HG02759 (cell line): ENCODE results near the gene ARPC1A.
"Not testable (repeated sequence)": the region's sequence is repeated elsewhere in the genome, so short reads cannot be mapped to it uniquely, and the experiment has no call there.

Experiments used
- ATAC-seq: cut with Tn5 transposase; IDR thresholded peaks from one replicate; pipeline ENCODE4 v1.9.1; 2021; ENCODE audit warnings: mild to moderate bottlenecking, moderate library complexity; ENCODE audit not compliant: unreplicated experiment

Gene ARPC1A

GRCh38 chr7:99320371-99320770, 5.3 kb upstream of the ARPC1A start:
- ATAC-seq = no peak

GRCh38 chr7:99322659-99323058, 3.0 kb upstream of the ARPC1A start:
- not testable (repeated sequence) for ATAC-seq

- ATAC-seq = no peak
These were observed 1.1 kb upstream of the ARPC1A start for GRCh38 chr7:99324559-99324958.

- no peak for ATAC-seq
These were observed 651 bp upstream of the ARPC1A start for GRCh38 chr7:99325001-99325493.

- no peak for ATAC-seq
These were observed 697 bp downstream of the ARPC1A start for GRCh38 chr7:99326408-99326782.

GRCh38 chr7:99330314-99330961, 4.7 kb downstream of the ARPC1A start:
- not testable (repeated sequence) for ATAC-seq

- no peak for ATAC-seq
These were observed 5.3 kb downstream of the ARPC1A start for GRCh38 chr7:99331002-99331401.

GRCh38 chr7:99339595-99339994, 13.9 kb downstream of the ARPC1A start:
- no peak for ATAC-seq

- ATAC-seq = no peak
These were observed 15.0 kb downstream of the ARPC1A start for GRCh38 chr7:99340659-99341058.

GRCh38 chr7:99344061-99344647, 18.5 kb downstream of the ARPC1A start:
- ATAC-seq = no peak

GRCh38 chr7:99350641-99351040, 24.9 kb downstream of the ARPC1A start:
- not testable (repeated sequence) for ATAC-seq

- ATAC-seq = no peak
These were observed 26.5 kb downstream of the ARPC1A start for GRCh38 chr7:99352247-99352646.

- no peak for ATAC-seq
These were observed 29.4 kb downstream of the ARPC1A start for GRCh38 chr7:99355098-99355497.

GRCh38 chr7:99357701-99358490, 32.2 kb downstream of the ARPC1A start:
- no peak for ATAC-seq

GRCh38 chr7:99358521-99358920, 32.8 kb downstream of the ARPC1A start:
- ATAC-seq = not testable (repeated sequence)

GRCh38 chr7:99359465-99360154, 33.9 kb downstream of the ARPC1A start:
- ATAC-seq = no peak

GRCh38 chr7:99362801-99363200, 37.1 kb downstream of the ARPC1A start:
- ATAC-seq = no peak

- ATAC-seq = no peak
These were observed 37.6 kb downstream of the ARPC1A start for GRCh38 chr7:99363286-99363685.

- no peak for ATAC-seq
These were observed 39.8 kb downstream of the ARPC1A start for GRCh38 chr7:99365318-99366141.

GRCh38 chr7:99366646-99367045, 40.9 kb downstream of the ARPC1A start:
- no peak for ATAC-seq
